ENCODE results near the gene MSANTD1. TPM values are rescaled to one million over a fixed set of nuclear protein-coding genes. Genes with fewer than 3 reads are reported as not detected.

The MSANTD1 gene
- total and polyA plus RNA-seq, 2 donors (not counting 1 experiment from before 2014, with no cell fraction given): 0.78 to 5.5 TPM

DNA sequence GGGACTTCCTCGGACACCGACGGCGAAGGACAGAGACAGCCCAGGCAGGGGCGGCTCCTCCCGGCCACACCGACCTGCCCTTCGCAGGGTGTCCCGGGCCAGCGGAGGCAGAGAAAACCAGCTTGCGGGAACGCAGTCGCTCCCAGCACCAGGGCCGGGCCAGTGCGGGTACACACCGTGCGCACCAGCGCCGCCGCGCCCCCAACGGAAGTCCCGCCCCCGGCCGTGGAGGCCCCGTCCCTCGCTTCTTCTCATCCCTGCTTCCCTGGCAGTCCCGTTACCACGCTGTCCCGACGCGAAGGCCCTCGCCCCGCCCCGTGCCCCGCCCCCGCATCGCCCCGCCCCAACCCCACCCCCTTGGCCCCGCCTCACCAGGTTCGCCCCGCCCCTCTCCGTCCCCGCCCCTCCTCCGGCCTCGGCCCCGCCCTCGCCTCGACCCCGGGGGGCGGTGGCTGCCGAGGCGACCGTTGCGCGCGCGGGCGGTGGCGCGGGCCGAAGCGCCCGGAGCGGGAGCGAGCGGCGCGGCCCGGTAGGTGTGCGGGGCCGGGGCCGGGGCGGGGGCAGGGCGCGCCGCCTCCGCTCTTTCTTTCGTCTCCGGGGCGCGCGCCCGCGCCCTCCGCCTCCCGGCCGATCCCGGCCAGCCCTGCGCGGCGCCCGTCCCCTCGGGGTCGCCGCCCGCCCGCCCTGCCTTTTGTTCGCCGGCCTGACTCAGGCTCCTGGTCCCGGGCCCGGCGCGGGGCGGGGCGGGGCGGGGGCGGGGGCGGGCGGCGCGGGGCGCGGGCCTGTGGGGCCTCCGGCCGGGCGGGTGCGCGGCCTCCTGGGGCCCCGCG, 43.8 kb downstream of the MSANTD1 start, which contains the start of gene RGS12:
Gene RGS12 (plus strand): TSS at position 451 of the 830 bp plus-strand sequence. CDS start 23,150 bp downstream, outside the sequence.
- Mint-ChIP-seq H3K4me3 (peak within 1 kb of the TSS; percentile 89), H3K4me1 (peaks cover 13% of the 10 kb centered on the region), H3K9me3 (ENCODE audit: insufficient read depth) (no peaks in the 10 kb centered on the region), H3K27ac (peak within 1 kb of the TSS; percentile 81), H3K27me3 (peaks cover 14% of the 10 kb centered on the region)
- Histone ChIP-seq H2AFZ (ENCODE audit: insufficient read depth, low read depth, low read length, poor library complexity, severe bottlenecking) (peak within 1 kb of the TSS; percentile 85), H4K20me1 (ENCODE audit: control insufficient read depth, insufficient read depth, low read length, poor library complexity, severe bottlenecking) (no peaks in the 10 kb centered on the region), H3K9ac (ENCODE audit: low read length) (peak within 1 kb of the TSS; percentile 75), H3K4me2 (replicated peaks; ENCODE audit: low read depth, low read length, poor library complexity, severe bottlenecking) (peak within 1 kb of the TSS; percentile 100), H3K27ac (ENCODE audit: low read length in 2 of 2) (peak within 1 kb of the TSS in 1 of 2 donors; percentile 48), H3K4me3 (ENCODE audit: control extremely low read depth in 1 of 5, extremely low read depth in 1 of 5, insufficient read depth in 1 of 5, low read depth in 2 of 5, low read length in 4 of 5) (peak within 1 kb of the TSS; percentile 8 to 80 (median 72)), H3K9me3 (ENCODE audit: control extremely low read depth in 1 of 3, control insufficient read depth in 2 of 3, insufficient read depth in 1 of 3, low read length in 2 of 3) (peaks cover 0 to 7% (median 0%) of the 10 kb centered on the region in 3 donors), H3K27me3 (replicated peaks in 1 of 4; ENCODE audit: control extremely low read depth in 1 of 4, control insufficient read depth in 3 of 4, insufficient read depth in 4 of 4, low read length in 3 of 4) (peaks cover 0 to 20% (median 3%) of the 10 kb centered on the region in 4 experiments), H3K79me2 (ENCODE audit: control insufficient read depth, insufficient read depth, low read length) (no peaks in the 10 kb centered on the region), H3K4me1 (ENCODE audit: control insufficient read depth in 2 of 2, insufficient read depth in 2 of 2, low read length in 2 of 2) (peaks cover 7 to 17% of the 10 kb centered on the region in 2 donors), H3K36me3 (replicated peaks in 1 of 2; ENCODE audit: control extremely low read depth in 1 of 2, control insufficient read depth in 1 of 2, extremely low read depth in 1 of 2, insufficient read depth in 2 of 2, low read length in 1 of 2) (no peaks in the 10 kb centered on the region)
- intact Hi-C loops (cut with micrococcal nuclease): loop anchor here (2.0 to 5.0 kb wide), 2 partner anchors 240 to 1710 kb away; partner anchors contain the start of gene LRPAP1
- TF ChIP-seq EZH2 (IDR thresholded peaks at IDR 0.05; ENCODE audit: borderline replicate concordance, insufficient read depth, low read depth, low read length, poor library complexity, severe bottlenecking): no peak
- no peak for TF ChIP-seq CTCF (IDR thresholded peaks at IDR 0.05)
- DNase-seq (peak; percentile 82), ATAC-seq (ENCODE audit: low read depth) (peak; percentile 82)
- under 1% methylated on average over 94 of the region's 121 CpGs for WGBS (ENCODE audit: insufficient coverage)
- ChIA-PET POLR2A (interaction anchor here (1.2 kb wide), 1 partner anchor 240 kb away, joined by 4 read pairs; no protein-coding TSS in a partner anchor), CTCF (no interaction called here)

Data from B cell (primary cell).